ENCODE measurements around the gene ZMYND11. TPM values are rescaled to one million over a fixed set of nuclear protein-coding genes. Genes with fewer than 3 reads are reported as not detected.

The ZMYND11 gene
- polyA plus RNA-seq, 3 donors: 7.0 to 11.8 (median 8.8) TPM

DNA sequence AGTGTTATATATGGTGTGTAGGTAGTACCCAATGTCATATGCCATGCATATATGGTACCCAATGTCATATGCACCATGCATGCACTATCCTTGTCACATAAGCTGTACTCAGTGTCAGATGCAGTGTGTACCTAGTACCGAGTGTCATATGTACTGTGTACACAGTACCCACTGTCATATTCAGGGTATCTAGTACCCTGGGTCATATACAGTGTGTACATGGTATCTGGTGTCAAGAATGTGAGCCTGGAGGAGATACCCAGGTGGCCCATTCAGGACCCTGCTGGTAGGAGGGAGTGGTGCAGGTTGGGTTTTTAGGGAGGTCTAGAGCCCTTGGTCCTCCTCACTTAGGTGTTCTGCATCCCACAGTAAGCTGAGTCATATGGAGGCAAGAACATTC lies 1.8 kb downstream of the ZMYND11 start:
- Mint-ChIP-seq H3K9me3 (peaks cover 0 to 3% (median 0%) of the 10 kb centered on the region in 7 donors), H3K36me3 (peaks cover 0 to 4% of the 10 kb centered on the region in 2 donors), H3K4me1 (peaks cover 24% of the 10 kb centered on the region), H3K27ac (no peak overlapping the region), H3K4me3 (peak overlapping the region in 1 of 2 donors; percentile 86), H3K27me3 (ENCODE audit: low read depth in 3 of 3) (peaks cover 24 to 28% (median 27%) of the 10 kb centered on the region in 3 donors)
- no peak overlapping the region for H3K9ac ChIP-seq (ENCODE audit: insufficient read depth, low read length, poor library complexity, severe bottlenecking)
- H3K27me3 ChIP-seq (ENCODE audit: control insufficient read depth in 2 of 2, insufficient read depth in 2 of 2, low read length in 2 of 2): peaks cover 24% of the 10 kb centered on the region in 2 donors
- peaks cover 62% of the 10 kb centered on the region for H3K79me2 ChIP-seq (ENCODE audit: insufficient read depth, low read length)
- H4K20me1 ChIP-seq (ENCODE audit: insufficient read depth, low read length): peaks cover 28% of the 10 kb centered on the region
- peaks cover 17 to 20% of the 10 kb centered on the region in 2 donors for H3K4me1 ChIP-seq (ENCODE audit: control insufficient read depth in 1 of 2, insufficient read depth in 2 of 2, low read length in 2 of 2)
- WGBS (ENCODE audit: insufficient coverage): no CpG with 5 or more reads among the region's 1 CpG
- intact Hi-C loops (cut with micrococcal nuclease): no loop called here
- DNase-seq: peak in 1 of 3 donors; percentile 15
- no peak overlapping the region for H2AFZ ChIP-seq (ENCODE audit: insufficient read depth, low read depth, low read length, poor library complexity, severe bottlenecking)
- H3K9me3 ChIP-seq (replicated peaks in 1 of 2; ENCODE audit: control insufficient read depth in 1 of 2, insufficient read depth in 1 of 2, low read length in 2 of 2): peaks cover 0 to 6% of the 10 kb centered on the region in 2 donors
- TF ChIP-seq, protein P1, sequence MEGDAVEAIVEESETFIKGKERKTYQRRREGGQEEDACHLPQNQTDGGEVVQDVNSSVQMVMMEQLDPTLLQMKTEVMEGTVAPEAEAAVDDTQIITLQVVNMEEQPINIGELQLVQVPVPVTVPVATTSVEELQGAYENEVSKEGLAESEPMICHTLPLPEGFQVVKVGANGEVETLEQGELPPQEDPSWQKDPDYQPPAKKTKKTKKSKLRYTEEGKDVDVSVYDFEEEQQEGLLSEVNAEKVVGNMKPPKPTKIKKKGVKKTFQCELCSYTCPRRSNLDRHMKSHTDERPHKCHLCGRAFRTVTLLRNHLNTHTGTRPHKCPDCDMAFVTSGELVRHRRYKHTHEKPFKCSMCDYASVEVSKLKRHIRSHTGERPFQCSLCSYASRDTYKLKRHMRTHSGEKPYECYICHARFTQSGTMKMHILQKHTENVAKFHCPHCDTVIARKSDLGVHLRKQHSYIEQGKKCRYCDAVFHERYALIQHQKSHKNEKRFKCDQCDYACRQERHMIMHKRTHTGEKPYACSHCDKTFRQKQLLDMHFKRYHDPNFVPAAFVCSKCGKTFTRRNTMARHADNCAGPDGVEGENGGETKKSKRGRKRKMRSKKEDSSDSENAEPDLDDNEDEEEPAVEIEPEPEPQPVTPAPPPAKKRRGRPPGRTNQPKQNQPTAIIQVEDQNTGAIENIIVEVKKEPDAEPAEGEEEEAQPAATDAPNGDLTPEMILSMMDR (IDR thresholded peaks at IDR 0.05): peak; percentile 40
- no peaks in the 10 kb centered on the region for H3K36me3 ChIP-seq (replicated peaks in 1 of 2; ENCODE audit: control insufficient read depth in 1 of 2, insufficient read depth in 2 of 2, low read length in 2 of 2)
- H3K4me3 ChIP-seq (replicated peaks in 1 of 3; ENCODE audit: low read depth in 2 of 3, low read length in 3 of 3): no peak overlapping the region
- H3K27ac ChIP-seq (ENCODE audit: low read depth in 1 of 2, low read length in 2 of 2): no peak overlapping the region
- peak overlapping the region; percentile 84 for H3K4me2 ChIP-seq (replicated peaks; ENCODE audit: extremely low read depth, low read length, poor library complexity, severe bottlenecking)

DNA sequence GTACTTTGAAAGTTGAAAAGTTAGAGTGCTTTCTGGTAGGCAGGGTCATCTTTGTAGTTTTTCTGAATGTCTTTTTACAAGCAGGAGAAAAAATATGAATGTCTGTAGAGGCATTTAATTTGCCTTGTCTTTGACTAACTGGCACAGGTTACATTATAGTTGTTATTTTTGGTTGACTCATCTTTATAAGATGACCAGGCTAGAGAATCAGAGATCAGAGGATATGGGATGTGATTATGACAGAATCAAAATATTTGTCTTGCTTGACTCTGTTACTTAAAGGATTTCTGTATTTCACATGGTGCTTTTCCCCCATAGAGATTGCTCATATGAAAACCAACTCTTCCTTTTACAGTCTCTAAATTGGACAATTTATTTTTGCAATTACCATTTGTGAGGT lies 2.4 kb downstream of the ZMYND11 start:
- H3K4me2 ChIP-seq (replicated peaks; ENCODE audit: extremely low read depth, low read length, poor library complexity, severe bottlenecking): no peak overlapping the region
- Mint-ChIP-seq H3K9me3 (peaks cover 0 to 3% (median 0%) of the 10 kb centered on the region in 7 donors), H3K4me1 (peaks cover 24% of the 10 kb centered on the region), H3K36me3 (peaks cover 0 to 4% of the 10 kb centered on the region in 2 donors), H3K4me3 (no peak overlapping the region), H3K27ac (no peak overlapping the region), H3K27me3 (ENCODE audit: low read depth in 3 of 3) (peaks cover 21 to 23% (median 23%) of the 10 kb centered on the region in 3 donors)
- H3K9ac ChIP-seq (ENCODE audit: insufficient read depth, low read length, poor library complexity, severe bottlenecking): no peak overlapping the region
- peaks cover 0 to 6% of the 10 kb centered on the region in 2 donors for H3K9me3 ChIP-seq (replicated peaks in 1 of 2; ENCODE audit: control insufficient read depth in 1 of 2, insufficient read depth in 1 of 2, low read length in 2 of 2)
- DNase-seq: no peak
- H3K36me3 ChIP-seq (replicated peaks in 1 of 2; ENCODE audit: control insufficient read depth in 1 of 2, insufficient read depth in 2 of 2, low read length in 2 of 2): no peaks in the 10 kb centered on the region
- H3K4me3 ChIP-seq (replicated peaks in 1 of 3; ENCODE audit: low read depth in 2 of 3, low read length in 3 of 3): no peak overlapping the region
- TF ChIP-seq, protein P1 (IDR thresholded peaks at IDR 0.05): no peak
- peaks cover 67% of the 10 kb centered on the region for H3K79me2 ChIP-seq (ENCODE audit: insufficient read depth, low read length)
- H4K20me1 ChIP-seq (ENCODE audit: insufficient read depth, low read length): peaks cover 34% of the 10 kb centered on the region
- intact Hi-C loops (cut with micrococcal nuclease): no loop called here
- H3K27ac ChIP-seq (ENCODE audit: low read depth in 1 of 2, low read length in 2 of 2): no peak overlapping the region
- H2AFZ ChIP-seq (ENCODE audit: insufficient read depth, low read depth, low read length, poor library complexity, severe bottlenecking): no peak overlapping the region
- peaks cover 17 to 20% of the 10 kb centered on the region in 2 donors for H3K4me1 ChIP-seq (ENCODE audit: control insufficient read depth in 1 of 2, insufficient read depth in 2 of 2, low read length in 2 of 2)
- H3K27me3 ChIP-seq (ENCODE audit: control insufficient read depth in 2 of 2, insufficient read depth in 2 of 2, low read length in 2 of 2): peaks cover 19% of the 10 kb centered on the region in 2 donors
